ENCODE results near the gene COL12A1.

Gene COL12A1

GRCh38 chr6:75107913-75108312 is 97.9 kb downstream of the COL12A1 start:
- H3K27ac ChIP-seq, result no peak overlapping the region
- no peak overlapping the region for H3K4me3 ChIP-seq
- no peak for TF ChIP-seq CTCF (IDR thresholded peaks at IDR 0.05)
- no peak for DNase-seq (ENCODE audit: low spot score)

DNA sequence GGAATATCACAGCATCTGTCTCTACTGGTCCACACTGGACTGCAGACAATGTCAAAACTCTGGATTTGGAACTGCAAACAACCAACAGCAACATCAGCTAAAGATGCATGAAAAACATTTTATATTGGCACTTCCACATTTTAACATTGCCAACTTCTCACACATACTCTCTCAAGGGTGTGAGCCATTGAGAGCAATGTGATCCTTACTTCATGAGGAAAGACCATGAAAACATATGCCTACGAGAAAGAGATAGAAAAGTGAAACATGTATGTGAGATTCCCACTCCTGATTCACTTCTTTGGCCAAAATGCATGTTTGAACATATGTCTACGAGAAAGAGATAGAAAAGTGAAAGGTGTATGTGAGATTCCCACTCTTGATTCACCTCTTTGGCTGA is 99.4 kb downstream of the COL12A1 start:
- H3K27ac ChIP-seq, result no peak overlapping the region
- DNase-seq (ENCODE audit: low spot score), result no peak
- no peak for TF ChIP-seq CTCF (IDR thresholded peaks at IDR 0.05)
- H3K4me3 ChIP-seq, result no peak overlapping the region

DNA sequence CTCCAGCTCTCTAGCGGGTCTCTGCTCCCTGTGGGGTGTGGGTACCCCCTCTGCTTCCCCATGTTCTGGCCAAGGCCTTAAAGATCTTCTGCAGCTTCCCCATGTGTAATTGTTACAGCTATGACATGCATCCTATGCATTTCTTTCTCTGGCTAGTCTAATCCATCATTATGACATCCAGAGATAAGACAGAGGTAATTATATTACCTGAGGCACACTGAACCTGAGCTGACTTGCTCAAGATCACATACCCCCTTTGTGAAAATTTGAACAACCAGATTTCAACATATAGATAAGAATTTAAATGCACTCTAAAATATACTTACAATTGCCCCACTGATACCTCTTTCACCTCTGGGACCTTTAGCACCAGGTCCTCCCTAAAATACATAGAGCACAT is 102.4 kb downstream of the COL12A1 start:
- no peak for TF ChIP-seq CTCF (IDR thresholded peaks at IDR 0.05)
- Histone ChIP-seq H3K27ac (no peak overlapping the region), H3K4me3 (no peak overlapping the region)
- no peak for DNase-seq (ENCODE audit: low spot score)

GRCh38 chr6:75102301-75102700 is 103.6 kb downstream of the COL12A1 start:
- no peak for DNase-seq (ENCODE audit: low spot score)
- H3K27ac ChIP-seq, result no peak overlapping the region
- no peak for TF ChIP-seq CTCF (IDR thresholded peaks at IDR 0.05)
- H3K4me3 ChIP-seq, result no peak overlapping the region

DNA sequence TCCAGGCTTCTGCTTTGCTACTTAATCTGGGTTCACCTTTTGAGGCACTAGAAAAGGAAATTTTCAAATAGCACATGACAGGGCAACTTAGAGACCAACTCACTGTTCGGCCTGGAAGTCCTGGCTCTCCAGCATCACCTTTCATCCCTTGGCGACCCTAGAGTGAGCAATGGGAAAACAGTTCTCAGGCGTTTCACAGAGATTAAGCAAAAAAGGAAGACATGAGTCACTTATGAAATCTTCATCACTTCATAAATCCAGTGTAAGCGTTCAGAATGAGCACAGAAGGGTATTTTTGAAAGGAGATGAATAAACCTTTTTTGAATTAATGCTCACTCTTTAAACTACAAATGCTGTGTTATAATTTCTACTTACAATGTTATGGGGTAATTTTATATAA is 104.0 kb downstream of the COL12A1 start:
- peak overlapping the region in 1 of 2 donors; percentile 36 for H3K27ac ChIP-seq

DNA sequence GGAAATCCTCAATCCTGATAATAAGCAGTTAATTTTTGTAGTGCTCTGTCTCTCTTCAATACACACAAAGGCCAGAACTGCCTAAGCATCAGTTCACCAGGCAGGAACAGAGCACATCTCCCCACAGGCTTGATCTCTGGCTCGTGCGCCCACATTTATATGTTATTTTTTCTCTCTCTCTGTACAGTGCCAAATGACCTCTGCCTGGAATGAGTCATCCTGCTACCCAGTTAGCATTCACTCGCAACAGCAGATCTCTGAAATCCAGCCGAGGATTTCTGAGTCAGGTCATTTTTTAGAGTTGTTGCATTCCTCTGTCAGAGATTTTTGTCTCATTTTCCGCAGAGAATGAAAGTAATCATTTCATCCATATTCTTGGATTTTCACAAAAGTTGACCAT is 107.1 kb downstream of the COL12A1 start:
- Histone ChIP-seq H3K27ac (peak overlapping the region; percentile 56 to 71), H3K4me3 (no peak overlapping the region)
- TF ChIP-seq CTCF (IDR thresholded peaks at IDR 0.05), result no peak
- peak; percentile 79 for DNase-seq (ENCODE audit: low spot score)

More for the DNA sequence above, 104.0 kb downstream of the COL12A1 start:
- H3K4me3 ChIP-seq, result no peak overlapping the region
- no peak for DNase-seq (ENCODE audit: low spot score)
- TF ChIP-seq CTCF (IDR thresholded peaks at IDR 0.05), result no peak

GRCh38 chr6:75096966-75097365 is 108.9 kb downstream of the COL12A1 start:
- no peak overlapping the region for H3K27ac ChIP-seq

More at GRCh38 chr6:75096966-75097365, 108.9 kb downstream of the COL12A1 start:
- H3K4me3 ChIP-seq, result no peak overlapping the region
- DNase-seq (ENCODE audit: low spot score), result no peak
- TF ChIP-seq CTCF (IDR thresholded peaks at IDR 0.05), result no peak

Measured in coronary artery (tissue), 2 donors.